AG04450 (cell line): Measurements from ENCODE around the gene KLHL2. TPM values are rescaled to one million over a fixed set of nuclear protein-coding genes. Genes with fewer than 3 reads are reported as not detected.

Experiments
- CTCF ChIA-PET: fragments of 300-600, 350-600 bp; formaldehyde crosslinking; extraction: SDS; loops from one replicate; lab custom pipeline; 2022; ENCODE audit warnings: antibody characterized with exemption, inconsistent platforms; lab: Charles Lee
- POLR2A ChIA-PET: fragments of 350-600 bp; formaldehyde crosslinking; extraction: SDS; loops from one replicate; lab custom pipeline; 2021; ENCODE audit warnings: antibody characterized with exemption, inconsistent platforms; lab: Yijun Ruan, JAX
- DNase-seq: peaks from one replicate; pipeline ENCODE4 v3.0.0-alpha.2; 2011; ENCODE audit warnings: low read depth, low spot score
- H3K27ac ChIP-seq: one replicate; pipeline ENCODE4 v1.5.1; 2012; ENCODE audit warnings: low read depth, low read length, control low read depth
- H3K27me3 ChIP-seq: one replicate; pipeline ENCODE4 v1.6.0; 2012; ENCODE audit warnings: low read length; ENCODE audit not compliant: control insufficient read depth, insufficient read depth
- H3K4me3 ChIP-seq: 2 replicates; pipeline ENCODE4 v1.5.1; 2011; ENCODE audit warnings: mild to moderate bottlenecking, low read depth, low read length, control low read depth
- H3K9me3 ChIP-seq: 2 replicates; pipeline ENCODE4 v1.5.1; 2012; ENCODE audit warnings: low read length; ENCODE audit not compliant: control insufficient read depth, insufficient read depth
- CTCF ChIP-seq: IDR thresholded peaks from 2 replicates; pipeline ENCODE4 v1.5.1; 2011; ENCODE audit warnings: low read depth, low read length, control low read depth, inconsistent platforms
- polyA plus RNA-seq: library from polyadenylated mRNA; depleted of rRNA; stranded (reverse); fragments of >200 nt; gene quantifications from 2 replicates; pipeline ENCODE4 v1.2.3, GENCODE V29; 2011

The KLHL2 gene
- polyA plus RNA-seq, 1 experiment = 16.4 TPM

GRCh38 chr4:165185448-165185847, 21.9 kb upstream of the KLHL2 start:
- Histone ChIP-seq H3K9me3 (no peaks in the 10 kb centered on the region), H3K27me3 (no peaks in the 10 kb centered on the region), H3K27ac (no peak overlapping the region), H3K4me3 (no peak overlapping the region)
- DNase-seq = no peak
- POLR2A ChIA-PET = no interaction called here
- no peak for TF ChIP-seq CTCF
- CTCF ChIA-PET = interaction anchor here (0.6 to 1.1 kb wide), 2 partner anchors 9 to 308 kb away, joined by 3 to 4 read pairs; no protein-coding TSS in a partner anchor

DNA sequence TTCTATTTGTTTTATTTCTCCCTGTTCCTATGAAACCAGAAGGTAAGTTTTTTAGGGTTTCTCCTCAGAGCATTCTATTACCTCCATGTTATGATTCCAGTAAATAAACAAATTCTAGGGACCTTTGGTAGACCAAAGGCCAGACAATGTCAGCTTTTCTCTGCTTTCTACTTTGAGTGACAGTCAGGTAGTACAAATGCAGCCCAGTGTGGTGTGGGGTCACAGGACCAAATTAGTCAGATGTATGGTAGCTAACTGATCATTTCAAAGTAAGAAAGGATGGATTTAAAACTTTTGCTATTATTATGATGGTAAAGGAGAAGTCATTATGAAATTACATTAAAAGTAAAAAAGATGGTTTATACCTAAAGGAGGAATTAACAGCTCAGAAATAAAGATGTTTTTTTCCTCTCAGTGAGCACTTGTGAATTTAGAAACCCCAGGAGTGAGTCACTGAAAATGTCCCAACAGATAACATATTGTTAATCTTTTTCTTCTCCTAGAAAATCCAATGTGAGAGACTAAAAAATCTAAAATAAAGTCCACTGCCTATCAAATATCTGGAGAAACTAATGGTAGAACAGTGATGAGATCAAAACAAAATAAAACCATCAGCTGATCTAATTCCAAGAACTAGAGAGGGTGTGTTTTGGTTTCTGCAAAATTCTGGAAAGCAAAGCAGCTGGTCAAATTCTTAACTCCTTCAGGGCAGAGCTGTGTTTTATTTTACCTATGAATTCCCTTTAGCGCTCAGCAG, 16.6 kb upstream of the KLHL2 start:
- CTCF ChIA-PET = no interaction called here
- no peak for TF ChIP-seq CTCF
- H3K4me3 ChIP-seq = no peak overlapping the region
- POLR2A ChIA-PET = no interaction called here
- no peaks in the 10 kb centered on the region for H3K9me3 ChIP-seq
- no peak for DNase-seq
- H3K27ac ChIP-seq = no peak overlapping the region
- H3K27me3 ChIP-seq = peaks cover 4% of the 10 kb centered on the region

GRCh38 chr4:165191348-165191656, 16.1 kb upstream of the KLHL2 start:
- Histone ChIP-seq H3K4me3 (no peak overlapping the region), H3K27me3 (peaks cover 4% of the 10 kb centered on the region), H3K27ac (no peak overlapping the region), H3K9me3 (no peaks in the 10 kb centered on the region)
- no peak for DNase-seq
- TF ChIP-seq CTCF = no peak
- ChIA-PET CTCF (no interaction called here), POLR2A (no interaction called here)

DNA sequence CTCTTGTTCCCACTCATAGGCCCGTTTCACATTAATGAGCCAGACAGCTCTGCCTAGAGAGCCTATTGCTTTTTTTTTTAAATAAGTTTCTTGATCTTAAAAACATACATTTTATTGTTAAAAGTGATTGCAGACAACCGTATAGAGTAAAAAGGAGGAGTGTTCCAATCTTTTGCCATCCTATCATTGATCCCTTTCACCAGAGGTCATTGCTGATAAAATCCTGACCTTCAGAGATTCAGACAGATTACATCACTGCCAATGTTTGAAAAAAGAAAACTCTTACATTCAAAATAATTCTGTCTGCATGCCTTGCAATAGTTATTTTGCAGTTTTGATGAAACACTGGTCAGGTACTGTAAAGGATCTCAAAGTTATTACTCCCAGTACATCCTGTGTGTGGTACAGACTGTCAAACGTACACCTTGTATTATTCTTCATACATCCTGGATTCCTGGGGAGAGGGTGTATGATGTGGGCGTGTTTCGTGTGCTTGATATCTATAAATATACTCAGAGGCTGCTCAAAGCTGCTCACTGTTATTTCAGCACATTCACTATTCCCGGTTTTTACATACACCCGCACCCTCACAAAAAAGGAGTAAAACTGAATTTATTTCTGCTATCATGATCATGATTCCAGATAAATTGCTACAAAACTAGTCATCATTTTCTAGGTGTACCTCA, 15.4 kb upstream of the KLHL2 start:
- no peak overlapping the region for H3K4me3 ChIP-seq
- H3K27me3 ChIP-seq = peaks cover 4% of the 10 kb centered on the region
- ChIA-PET POLR2A (no interaction called here), CTCF (interaction anchor here (1.1 kb wide), 1 partner anchor 10 kb away, joined by 3 read pairs; no protein-coding TSS in a partner anchor)
- no peak for DNase-seq
- no peaks in the 10 kb centered on the region for H3K9me3 ChIP-seq
- no peak for TF ChIP-seq CTCF
- no peak overlapping the region for H3K27ac ChIP-seq

GRCh38 chr4:165192500-165192898, 14.9 kb upstream of the KLHL2 start:
- ChIA-PET POLR2A (no interaction called here), CTCF (interaction anchor here (1.1 kb wide), 1 partner anchor 9 kb away, joined by 3 read pairs; no protein-coding TSS in a partner anchor)
- no peaks in the 10 kb centered on the region for H3K9me3 ChIP-seq
- peaks cover 4% of the 10 kb centered on the region for H3K27me3 ChIP-seq
- no peak for DNase-seq
- TF ChIP-seq CTCF = no peak
- H3K27ac ChIP-seq = no peak overlapping the region
- H3K4me3 ChIP-seq = no peak overlapping the region
